HG03432 (cell line): ENCODE results near the gene ITPRID1.
A peak's percentile ranks its signal among the peaks of the same experiment; 100 is the strongest.
"Not testable (repeated sequence)": the region's sequence is repeated elsewhere in the genome, so short reads cannot be mapped to it uniquely, and the experiment has no call there.

ENCODE experiments used
- ATAC-seq: cut with Tn5 transposase; IDR thresholded peaks from one replicate; pipeline ENCODE4 v1.9.1; 2021; ENCODE audit warnings: mild to moderate bottlenecking, moderate library complexity; ENCODE audit not compliant: unreplicated experiment

The ITPRID1 gene

GRCh38 chr7:31513790-31514189 is at the start of gene ITPRID1:
TSS of gene ITPRID1 (plus strand) at chr7:31514090. CDS start at chr7:31553025, 38,935 bp downstream.
- no peak for ATAC-seq

GRCh38 chr7:31464601-31465000 is 49.3 kb upstream of the ITPRID1 start:
- no peak for ATAC-seq

- ATAC-seq = peak; percentile 77
These were observed 48.6 kb upstream of the ITPRID1 start for GRCh38 chr7:31465285-31465684.

GRCh38 chr7:31466036-31466435 is 47.9 kb upstream of the ITPRID1 start:
- ATAC-seq = peak; percentile 86

GRCh38 chr7:31470883-31471282 is 43.0 kb upstream of the ITPRID1 start:
- ATAC-seq = not testable (repeated sequence)

GRCh38 chr7:31475368-31475767 is 38.5 kb upstream of the ITPRID1 start:
- no peak for ATAC-seq

- no peak for ATAC-seq
These were observed 37.7 kb upstream of the ITPRID1 start for GRCh38 chr7:31476073-31476745.

GRCh38 chr7:31476941-31477677 is 36.8 kb upstream of the ITPRID1 start:
- ATAC-seq = no peak

GRCh38 chr7:31478018-31478417 is 35.9 kb upstream of the ITPRID1 start:
- no peak for ATAC-seq

GRCh38 chr7:31478721-31479120 is 35.2 kb upstream of the ITPRID1 start:
- peak; percentile 94 for ATAC-seq

- ATAC-seq = no peak
These were observed 26.8 kb upstream of the ITPRID1 start for GRCh38 chr7:31487071-31487470.

GRCh38 chr7:31487476-31487875 is 26.4 kb upstream of the ITPRID1 start:
- no peak for ATAC-seq

GRCh38 chr7:31488562-31489203 is 25.2 kb upstream of the ITPRID1 start:
- ATAC-seq = peak; percentile 98

- ATAC-seq = no peak
These were observed 23.0 kb upstream of the ITPRID1 start for GRCh38 chr7:31490796-31491314.

- ATAC-seq = no peak
These were observed 21.8 kb upstream of the ITPRID1 start for GRCh38 chr7:31492086-31492485.

GRCh38 chr7:31493714-31494181 is 20.1 kb upstream of the ITPRID1 start:
- no peak for ATAC-seq

GRCh38 chr7:31494421-31494820 is 19.5 kb upstream of the ITPRID1 start:
- ATAC-seq = no peak

GRCh38 chr7:31495653-31496052 is 18.2 kb upstream of the ITPRID1 start:
- ATAC-seq = no peak

- ATAC-seq = no peak
These were observed 16.4 kb upstream of the ITPRID1 start for GRCh38 chr7:31497516-31497915.

GRCh38 chr7:31500656-31501055 is 13.2 kb upstream of the ITPRID1 start:
- no peak for ATAC-seq

- ATAC-seq = no peak
These were observed 5.1 kb upstream of the ITPRID1 start for GRCh38 chr7:31508823-31509222.

GRCh38 chr7:31512166-31512565 is 1.7 kb upstream of the ITPRID1 start:
- no peak for ATAC-seq
